Measurements from ENCODE around the gene OR5H6.

DNA sequence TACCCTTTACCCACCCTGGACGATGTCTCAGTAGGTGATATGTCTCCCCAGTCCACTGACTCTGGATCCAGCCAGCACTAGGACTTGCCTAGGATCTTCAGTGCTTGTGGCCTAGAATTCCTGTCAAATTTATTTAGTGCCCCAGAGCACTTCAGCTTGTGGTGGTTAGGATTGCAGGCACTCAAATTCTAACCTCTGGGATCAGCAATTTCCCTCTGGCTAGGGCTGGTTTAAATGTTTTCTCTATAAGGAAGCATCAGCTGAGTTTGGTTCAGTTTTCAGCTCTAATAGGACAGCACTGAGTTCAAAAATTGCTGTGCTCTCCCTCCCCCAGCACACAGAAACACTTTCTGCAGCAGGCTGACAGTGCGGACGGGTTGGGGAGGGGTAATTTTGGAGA, 8.1 kb downstream of the OR5H6 start:
- TF ChIP-seq, protein P1, sequence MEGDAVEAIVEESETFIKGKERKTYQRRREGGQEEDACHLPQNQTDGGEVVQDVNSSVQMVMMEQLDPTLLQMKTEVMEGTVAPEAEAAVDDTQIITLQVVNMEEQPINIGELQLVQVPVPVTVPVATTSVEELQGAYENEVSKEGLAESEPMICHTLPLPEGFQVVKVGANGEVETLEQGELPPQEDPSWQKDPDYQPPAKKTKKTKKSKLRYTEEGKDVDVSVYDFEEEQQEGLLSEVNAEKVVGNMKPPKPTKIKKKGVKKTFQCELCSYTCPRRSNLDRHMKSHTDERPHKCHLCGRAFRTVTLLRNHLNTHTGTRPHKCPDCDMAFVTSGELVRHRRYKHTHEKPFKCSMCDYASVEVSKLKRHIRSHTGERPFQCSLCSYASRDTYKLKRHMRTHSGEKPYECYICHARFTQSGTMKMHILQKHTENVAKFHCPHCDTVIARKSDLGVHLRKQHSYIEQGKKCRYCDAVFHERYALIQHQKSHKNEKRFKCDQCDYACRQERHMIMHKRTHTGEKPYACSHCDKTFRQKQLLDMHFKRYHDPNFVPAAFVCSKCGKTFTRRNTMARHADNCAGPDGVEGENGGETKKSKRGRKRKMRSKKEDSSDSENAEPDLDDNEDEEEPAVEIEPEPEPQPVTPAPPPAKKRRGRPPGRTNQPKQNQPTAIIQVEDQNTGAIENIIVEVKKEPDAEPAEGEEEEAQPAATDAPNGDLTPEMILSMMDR (IDR thresholded peaks at IDR 0.05 in 4 of 5, conservative IDR thresholded peaks at IDR 0.05 in 1 of 5) = no peak
- TF ChIP-seq POLR2A (IDR thresholded peaks at IDR 0.05) = no peak

Measured in gastrocnemius medialis (tissue), 4 donors.